Colonic mucosa (tissue), 4 donors: ENCODE results near the gene IKZF3. TPM values are rescaled to one million over a fixed set of nuclear protein-coding genes. Genes with fewer than 3 reads are reported as not detected.

Experiments
- DNase-seq: peaks from one replicate; pipeline ENCODE4 v3.0.0-alpha.2; 2020
- H3K27ac ChIP-seq: fragments of 200-600 bp; one replicate; pipeline ENCODE4 v1.8.0; 2021
- H3K27me3 ChIP-seq: fragments of 200-600 bp; one replicate; pipeline ENCODE4 v1.8.0; 2021
- H3K36me3 ChIP-seq: fragments of 200-600 bp; one replicate; pipeline ENCODE4 v1.8.0; 2021
- H3K4me1 ChIP-seq: fragments of 200-600 bp; one replicate; pipeline ENCODE4 v1.8.0; 2021; ENCODE audit warnings: mild to moderate bottlenecking
- H3K4me3 ChIP-seq: fragments of 200-600 bp; one replicate; pipeline ENCODE4 v1.8.0; 2021
- H3K9ac ChIP-seq, 2 donors: one replicate each; pipeline ENCODE4 v1.7.0; 2013; ENCODE audit warnings: control low read depth in 2 of 2, low read depth in 2 of 2, low read length in 2 of 2
- H3K9me3 ChIP-seq: fragments of 200-600 bp; one replicate; pipeline ENCODE4 v1.8.0; 2021
- CTCF ChIP-seq: fragments of 200-600 bp; IDR thresholded peaks from one replicate; pipeline ENCODE4 v1.8.0; 2022; ENCODE audit warnings: antibody characterized with exemption, mild to moderate bottlenecking
- intact Hi-C: fragments of 100-400 bp; cut with DNase I; formaldehyde crosslinking; loops from one replicate; pipeline ENCODE4 v1.14.1; 2022
- total RNA-seq, 2 donors: library from RNA; stranded (reverse); fragmentation: NEBNext Ultra II Directional in 1 of 2; extraction: Animal tissue kit (Norgen Biotek cat#: 25700) in 1 of 2; gene quantifications; one replicate each; pipeline ENCODE4 v1.2.1, GENCODE V29; 2021
- donor health status: healthy.
- donor health status: DM: no; HTN: no; CAD: no.
- donor health status: DM: no; HTN: no; CAD: no.

Gene IKZF3
- total RNA-seq, 2 donors from 2014 or later, result 1.8 to 2.0 TPM

- no peaks in the 10 kb centered on the region for H3K9me3 ChIP-seq
- no peaks in the 10 kb centered on the region for H3K27me3 ChIP-seq
- no peaks in the 10 kb centered on the region for H3K4me1 ChIP-seq
- H3K9ac ChIP-seq, result no peak overlapping the region
- H3K27ac ChIP-seq, result no peak overlapping the region
- no peak for DNase-seq
- TF ChIP-seq CTCF, result no peak
- no peak overlapping the region for H3K4me3 ChIP-seq
- no peaks in the 10 kb centered on the region for H3K36me3 ChIP-seq
- intact Hi-C loops, result no loop called here
Observed at GRCh38 chr17:39820987-39821386, 43.1 kb downstream of the IKZF3 start.

DNA sequence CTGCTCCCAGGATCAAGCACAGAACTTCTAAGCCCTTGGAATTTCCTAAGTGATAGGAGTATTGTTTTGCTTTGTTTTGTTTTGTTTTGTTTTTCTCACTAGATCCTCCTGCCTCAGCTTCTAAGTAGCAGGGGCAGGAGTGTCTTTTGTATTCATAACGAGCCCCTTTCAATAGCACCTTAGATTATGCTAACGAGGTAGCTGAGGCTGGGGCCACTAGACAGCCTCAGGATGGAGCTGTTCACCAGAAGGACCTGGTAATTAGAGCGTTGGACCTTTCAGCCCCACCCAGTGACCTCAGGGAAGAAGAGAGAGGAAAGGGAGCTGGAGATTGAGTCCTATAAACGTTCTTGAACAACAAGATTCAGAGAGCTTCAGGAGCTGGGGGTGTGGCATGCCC is 43.6 kb downstream of the IKZF3 start:
- no peak for TF ChIP-seq CTCF
- no peak for DNase-seq

DNA sequence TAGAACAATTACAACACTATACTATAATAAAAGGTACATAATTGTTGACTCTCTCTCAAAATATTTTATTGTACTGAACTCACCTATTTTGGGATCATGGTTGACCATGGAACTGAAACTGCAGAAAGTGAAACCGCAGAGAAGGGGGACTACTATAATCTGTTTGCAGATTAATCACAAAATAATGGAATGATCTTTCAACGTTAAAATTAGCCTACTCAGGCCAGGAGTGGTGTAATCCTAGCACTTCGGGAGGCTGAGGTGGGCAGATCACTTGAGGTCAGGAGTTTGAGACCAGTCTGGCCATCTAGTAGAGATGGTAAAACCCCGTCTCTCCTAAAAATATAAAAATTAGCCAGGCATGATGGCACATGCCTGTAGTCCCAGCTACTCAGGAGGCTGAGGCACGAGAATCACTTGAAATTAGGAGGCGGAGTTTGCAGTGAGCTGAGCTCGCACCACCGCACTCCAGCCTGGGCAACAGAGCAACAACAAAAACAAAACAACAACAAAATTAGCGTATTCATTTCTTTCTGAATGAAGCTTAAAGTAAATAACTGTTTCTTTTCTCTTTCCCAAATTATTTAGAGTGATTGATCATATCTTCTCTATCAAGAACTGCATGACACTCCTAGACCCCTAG is 45.6 kb downstream of the IKZF3 start:
- intact Hi-C loops, result no loop called here

More for the DNA sequence above, 43.6 kb downstream of the IKZF3 start:
- no peak overlapping the region for H3K9ac ChIP-seq
- H3K27me3 ChIP-seq, result no peaks in the 10 kb centered on the region
- intact Hi-C loops, result no loop called here
- no peaks in the 10 kb centered on the region for H3K9me3 ChIP-seq
- H3K4me3 ChIP-seq, result no peak overlapping the region
- no peaks in the 10 kb centered on the region for H3K36me3 ChIP-seq
- no peak overlapping the region for H3K27ac ChIP-seq
- no peaks in the 10 kb centered on the region for H3K4me1 ChIP-seq

DNA sequence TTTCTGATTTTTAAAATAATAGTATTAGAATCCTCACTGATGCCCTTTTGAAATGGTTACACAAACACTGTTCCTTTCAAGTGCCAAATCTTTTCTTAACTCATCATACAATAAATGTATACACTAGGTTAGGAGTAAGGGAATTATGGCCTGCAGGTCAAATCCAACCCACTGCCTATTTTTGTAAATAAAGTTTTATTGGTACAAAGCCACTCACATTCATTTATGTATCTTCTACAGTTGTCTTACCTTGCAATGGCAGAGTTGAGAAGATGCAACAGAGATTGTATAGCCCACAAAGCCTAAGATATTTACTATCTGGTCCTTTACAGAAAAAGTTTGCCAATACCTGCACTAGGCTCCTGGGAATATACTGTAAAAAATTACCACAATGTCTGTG is 47.8 kb downstream of the IKZF3 start:
- Histone ChIP-seq H3K4me1 (no peaks in the 10 kb centered on the region), H3K27ac (no peak overlapping the region), H3K9me3 (no peaks in the 10 kb centered on the region), H3K9ac (no peak overlapping the region), H3K36me3 (no peaks in the 10 kb centered on the region), H3K27me3 (no peaks in the 10 kb centered on the region), H3K4me3 (no peak overlapping the region)
- TF ChIP-seq CTCF, result no peak
- intact Hi-C loops, result no loop called here
- DNase-seq, result no peak

More for the DNA sequence above, 45.6 kb downstream of the IKZF3 start:
- Histone ChIP-seq H3K27ac (no peak overlapping the region), H3K27me3 (no peaks in the 10 kb centered on the region), H3K36me3 (no peaks in the 10 kb centered on the region), H3K4me3 (no peak overlapping the region), H3K9me3 (no peaks in the 10 kb centered on the region), H3K4me1 (no peaks in the 10 kb centered on the region), H3K9ac (no peak overlapping the region)
- no peak for TF ChIP-seq CTCF
- no peak for DNase-seq

DNA sequence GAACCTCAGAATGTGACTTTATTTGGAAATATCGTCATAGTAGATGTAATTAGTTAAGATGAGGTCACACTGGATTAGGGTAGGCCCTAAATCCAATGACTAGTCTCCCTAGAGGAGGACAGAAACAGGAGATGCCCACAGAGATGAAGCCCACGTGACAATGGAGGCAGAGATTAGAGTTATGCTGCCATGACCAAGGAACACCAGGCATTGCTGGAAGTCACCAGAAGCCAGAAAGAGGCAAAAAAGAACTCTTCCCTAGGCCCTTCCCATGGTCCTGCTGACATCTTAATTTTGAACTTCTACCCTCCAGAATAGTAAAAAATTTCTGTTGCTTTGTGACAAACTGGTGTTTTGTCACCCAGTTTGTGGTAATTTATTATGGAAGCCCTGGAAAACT is 49.6 kb downstream of the IKZF3 start:
- DNase-seq, result no peak
- H3K27ac ChIP-seq, result no peak overlapping the region
- H3K36me3 ChIP-seq, result no peaks in the 10 kb centered on the region
- H3K9me3 ChIP-seq, result no peaks in the 10 kb centered on the region
- no peaks in the 10 kb centered on the region for H3K27me3 ChIP-seq
- TF ChIP-seq CTCF, result no peak
- no peak overlapping the region for H3K4me3 ChIP-seq
- intact Hi-C loops, result no loop called here
- no peaks in the 10 kb centered on the region for H3K4me1 ChIP-seq
- no peak overlapping the region for H3K9ac ChIP-seq
